SH-SY5Y (cell line): ENCODE results near the gene SLC6A3.

ENCODE experiments used
- GATA2 ChIP-seq: IDR thresholded peaks from 2 replicates; pipeline ENCODE4 v1.6.1; 2011; ENCODE audit warnings: mild to moderate bottlenecking, low read depth, low read length
- GATA3 ChIP-seq: IDR thresholded peaks from 2 replicates; pipeline ENCODE4 v1.6.1; 2011; ENCODE audit warnings: low read depth, mild to moderate bottlenecking, low read length, moderate library complexity

GRCh38 chr5:1347571-1347970 lies 97.7 kb downstream of the SLC6A3 start:
- TF ChIP-seq GATA2 (no peak), GATA3 (no peak)
